H1 (cell line): ENCODE data around the gene UCN. TPM values are rescaled to one million over a fixed set of nuclear protein-coding genes. Genes with fewer than 3 reads are reported as not detected.

Experiments
- CTCF ChIA-PET: fragments of 300-600 bp; sonication (Branson Sonifier 250); formaldehyde crosslinking; loops from one replicate; lab custom pipeline; 2021; ENCODE audit not compliant: partially characterized antibody; lab: Charles Lee
- POLR2A ChIA-PET: fragments of 300-600 bp; sonication (Branson Sonifier 250); formaldehyde crosslinking; loops from one replicate; lab custom pipeline; 2021; ENCODE audit warnings: inconsistent platforms; ENCODE audit not compliant: partially characterized antibody; lab: Charles Lee
- DNase-seq, 2 experiments: peaks; one replicate each; pipeline versions ENCODE4 v3.0.0 to v3.0.0-alpha.2; 2010 to 2022; ENCODE audit warnings: low spot score in 2 of 2, low read depth in 1 of 2, mixed read lengths in 1 of 2
- FAIRE-seq: peaks from 2 replicates; lab custom pipeline; 2011; peaks lifted over from hg19 to GRCh38; lab: Jason Lieb, UNC
- H2AFZ ChIP-seq: 2 replicates; pipeline ENCODE4 v1.8.1; 2012; ENCODE audit warnings: low read length, inconsistent platforms
- H2AK5ac ChIP-seq: 2 replicates; pipeline ENCODE4 v1.6.1; 2013; ENCODE audit warnings: low read depth, low read length
- H2BK120ac ChIP-seq: replicated peaks from 2 replicates; pipeline ENCODE3; 2013; ENCODE audit warnings: low read depth, low read length, inconsistent platforms
- H2BK12ac ChIP-seq: 2 replicates; pipeline ENCODE4 v1.6.1; 2013; ENCODE audit warnings: low read depth, low read length
- H2BK15ac ChIP-seq: 2 replicates; pipeline ENCODE4 v1.6.1; 2013; ENCODE audit warnings: low read length
- H2BK20ac ChIP-seq: 2 replicates; pipeline ENCODE4 v1.6.1; 2013; ENCODE audit warnings: low read length
- H2BK5ac ChIP-seq: 2 replicates; pipeline ENCODE4 v1.6.1; 2013; ENCODE audit warnings: low read depth, low read length
- H3K14ac ChIP-seq: 2 replicates; pipeline ENCODE4 v1.6.1; 2013; ENCODE audit warnings: inconsistent platforms; ENCODE audit not compliant: insufficient read length
- H3K18ac ChIP-seq: 2 replicates; pipeline ENCODE4 v1.6.1; 2013; ENCODE audit warnings: low read length; ENCODE audit errors: extremely low read depth
- H3K23ac ChIP-seq: 2 replicates; pipeline ENCODE4 v1.6.1; 2013; ENCODE audit warnings: inconsistent platforms; ENCODE audit not compliant: insufficient read length
- H3K23me2 ChIP-seq: 2 replicates; pipeline ENCODE4 v1.6.1; 2013; ENCODE audit warnings: low read depth, low read length
- H3K27ac ChIP-seq: 2 replicates; pipeline ENCODE4 v1.6.1; 2011; ENCODE audit warnings: low read depth, low read length, inconsistent platforms
- H3K27me3 ChIP-seq, 4 experiments: replicated peaks in 1 of 4; 1 replicate in 1 of 4; 2 replicates in 3 of 4; pipeline versions ENCODE4 v1.6.1 to v1.8.1; 2011 to 2013; ENCODE audit warnings: low read length in 3 of 4, mild to moderate bottlenecking in 3 of 4, inconsistent platforms in 2 of 4, mixed read lengths in 2 of 4, moderate library complexity in 1 of 4; ENCODE audit not compliant: control insufficient read depth in 3 of 4, insufficient read depth in 3 of 4; ENCODE audit errors: extremely low read depth in 1 of 4
- H3K36me3 ChIP-seq, 4 experiments: 2 replicates each; pipeline versions ENCODE4 v1.6.1 to v1.8.1; 2011 to 2013; ENCODE audit warnings: mild to moderate bottlenecking in 4 of 4, low read length in 3 of 4, moderate library complexity in 2 of 4, control low read depth in 1 of 4, inconsistent platforms in 1 of 4; ENCODE audit not compliant: insufficient read depth in 4 of 4, control insufficient read depth in 2 of 4
- H3K4ac ChIP-seq: replicated peaks from 2 replicates; pipeline ENCODE3; 2013; ENCODE audit warnings: low read length, low read depth, mixed read lengths, inconsistent platforms; ENCODE audit not compliant: insufficient read length
- H3K4me1 ChIP-seq, 4 experiments: replicated peaks in 1 of 4; 1 replicate in 1 of 4; 2 replicates in 3 of 4; pipeline versions ENCODE4 v1.6.1 to v1.8.1; 2011 to 2013; ENCODE audit warnings: low read length in 3 of 4, inconsistent platforms in 2 of 4, mixed read lengths in 1 of 4; ENCODE audit not compliant: insufficient read depth in 4 of 4, control insufficient read depth in 3 of 4
- H3K4me2 ChIP-seq, 2 experiments: 2 replicates each; pipeline versions ENCODE4 v1.6.1 to v1.8.1; 2011 to 2013; ENCODE audit warnings: low read depth in 2 of 2, low read length in 2 of 2, control low read depth in 1 of 2, inconsistent platforms in 1 of 2, mild to moderate bottlenecking in 1 of 2; ENCODE audit not compliant: insufficient read depth in 1 of 2
- H3K4me3 ChIP-seq, 4 experiments: fragments of 200-600, 300-600 bp in 1 of 4; sonication (generic), shearing (Covaris generic), sonication (Bioruptor Twin) in 1 of 4; 2 replicates each; pipeline versions ENCODE4 v1.5.1 to v1.8.1; 2011 to 2016; ENCODE audit warnings: low read length in 4 of 4, low read depth in 3 of 4, control low read depth in 2 of 4, inconsistent platforms in 2 of 4, mild to moderate bottlenecking in 2 of 4, mixed read lengths in 1 of 4, moderate library complexity in 1 of 4; ENCODE audit not compliant: insufficient read depth in 2 of 4; ENCODE audit errors: extremely low read depth in 1 of 4
- H3K56ac ChIP-seq: replicated peaks from 2 replicates; pipeline ENCODE3; 2013; ENCODE audit warnings: low read depth, mild to moderate bottlenecking, mixed read lengths, low read length, inconsistent platforms; ENCODE audit not compliant: insufficient read length
- H3K79me1 ChIP-seq: 2 replicates; pipeline ENCODE4 v1.6.1; 2013; ENCODE audit warnings: low read depth, low read length, control low read depth
- H3K79me2 ChIP-seq, 2 experiments: 2 replicates each; pipeline versions ENCODE4 v1.6.1 to v1.8.1; 2012 to 2013; ENCODE audit warnings: low read length in 2 of 2, mild to moderate bottlenecking in 2 of 2, inconsistent platforms in 1 of 2; ENCODE audit not compliant: insufficient read depth in 2 of 2, control insufficient read depth in 1 of 2
- H3K9ac ChIP-seq, 4 experiments: replicated peaks in 1 of 4; 1 replicate in 1 of 4; 2 replicates in 3 of 4; pipeline versions ENCODE4 v1.6.1 to v1.8.1; 2011 to 2013; ENCODE audit warnings: low read depth in 3 of 4, low read length in 3 of 4, control low read depth in 2 of 4, mild to moderate bottlenecking in 2 of 4, moderate library complexity in 2 of 4, inconsistent platforms in 1 of 4; ENCODE audit errors: extremely low read depth in 1 of 4
- H3K9me3 ChIP-seq, 2 experiments: 2 replicates each; pipeline versions ENCODE4 v1.6.1 to v1.8.1; 2012 to 2013; ENCODE audit warnings: mild to moderate bottlenecking in 2 of 2, moderate library complexity in 2 of 2, control low read depth in 1 of 2, inconsistent platforms in 1 of 2, low read depth in 1 of 2, low read length in 1 of 2, mixed read lengths in 1 of 2; ENCODE audit not compliant: insufficient read depth in 2 of 2
- H4K20me1 ChIP-seq, 2 experiments: replicated peaks in 1 of 2; 2 replicates each; pipeline versions ENCODE3 to v1.8.1; 2011 to 2013; ENCODE audit warnings: inconsistent platforms in 2 of 2, low read length in 2 of 2, mild to moderate bottlenecking in 1 of 2; ENCODE audit not compliant: insufficient read depth in 2 of 2, control insufficient read depth in 1 of 2
- H4K5ac ChIP-seq: 2 replicates; pipeline ENCODE4 v1.6.1; 2013; ENCODE audit warnings: low read length, low read depth, mixed read lengths, inconsistent platforms; ENCODE audit not compliant: insufficient read length
- H4K8ac ChIP-seq: 2 replicates; pipeline ENCODE4 v1.8.0; 2013; ENCODE audit warnings: mild to moderate bottlenecking, moderate library complexity, low read length, inconsistent platforms; ENCODE audit not compliant: insufficient read depth; ENCODE audit errors: extremely low read depth
- H4K91ac ChIP-seq: replicated peaks from 2 replicates; pipeline ENCODE3; 2013; ENCODE audit warnings: low read length, mixed read lengths, inconsistent platforms; ENCODE audit not compliant: insufficient read length
- CEBPB ChIP-seq: IDR thresholded peaks from 2 replicates; pipeline ENCODE4 v1.6.1; 2012; ENCODE audit warnings: low read depth, low read length
- KDM1A ChIP-seq: fragments of 200-600, 300-600 bp; sonication (generic); IDR thresholded peaks from 2 replicates; pipeline ENCODE4 v1.7.1; 2016; ENCODE audit warnings: mild to moderate bottlenecking, low read length, borderline replicate concordance
- POLR2A ChIP-seq, 2 experiments: IDR thresholded peaks; 1 replicate in 1 of 2; 2 replicates in 1 of 2; pipeline ENCODE4 v1.6.1; 2011; ENCODE audit warnings: low read depth in 2 of 2, low read length in 2 of 2, mild to moderate bottlenecking in 2 of 2; ENCODE audit errors: control extremely low read depth in 1 of 2
- TAF7 ChIP-seq: optimal IDR thresholded peaks from 2 replicates; pipeline ENCODE3; 2011; ENCODE audit warnings: low read depth, mild to moderate bottlenecking, inconsistent platforms, low read length, moderate library complexity, borderline replicate concordance
- ZNF274 ChIP-seq: IDR thresholded peaks from 2 replicates; pipeline ENCODE4 v1.7.0; 2012; ENCODE audit warnings: low read length, borderline replicate concordance; ENCODE audit errors: extremely low read depth
- WGBS, 2 experiments: shearing (Covaris generic) in 1 of 2; methylation state at CpG; one replicate each; pipeline versions ENCODE4 v1.1.6 to v1.1.7; 2013 to 2015; ENCODE audit warnings: low lambda C conversion rate in 2 of 2, mixed read lengths in 2 of 2, inconsistent platforms in 1 of 2, low coverage in 1 of 2, missing lambda C conversion rate in 1 of 2; ENCODE audit not compliant: insufficient replicate concordance in 2 of 2, insufficient coverage in 1 of 2, insufficient read length in 1 of 2; ENCODE audit errors: extremely low coverage in 1 of 2, missing lambda C conversion rate in 1 of 2; 5-methylcytosine and 5-hydroxymethylcytosine counted together
- polyA plus RNA-seq, 7 experiments: library from polyadenylated mRNA; depleted of rRNA in 3 of 7; stranded (reverse) in 5 of 7; unstranded in 2 of 7; fragments of >200 nt in 5 of 7; fragments of 200-250 nt in 2 of 7; gene quantifications; 1 replicate in 5 of 7; 2 replicates in 1 of 7; 4 replicates in 1 of 7; pipeline versions ENCODE4 v1.2.1 to v1.2.3, GENCODE V29; 2011 to 2013; ENCODE audit warnings: missing spikeins in 2 of 7, mixed read lengths in 2 of 7
- total RNA-seq: library from RNA; stranded (reverse); fragmentation: NEBNext Ultra II Directional; extraction: Animal tissue kit (Norgen Biotek cat#: 25700); gene quantifications from 2 replicates; pipeline ENCODE4 v1.2.1, GENCODE V29; 2021

Gene UCN
- total and polyA plus RNA-seq, 2 of the 8 experiments (the other 6 are each of a cell fraction or from before 2014, with no cell fraction given), result 0.35 TPM; not detected in 1

- H3K27ac ChIP-seq, result peak overlapping the region; percentile 94
- TF ChIP-seq POLR2A (IDR thresholded peaks at IDR 0.05; ENCODE audit: control extremely low read depth in 1 of 2, low read depth in 2 of 2, low read length in 2 of 2), result no peak
- TF ChIP-seq KDM1A, result no peak
- TF ChIP-seq TAF7, result no peak
- no peak for TF ChIP-seq CEBPB
- TF ChIP-seq ZNF274, result no peak
Measured at GRCh38 chr2:27322301-27322765, 14.1 kb upstream of the UCN start.

More at GRCh38 chr2:27322301-27322765, 14.1 kb upstream of the UCN start:
- H4K5ac ChIP-seq, result peak overlapping the region; percentile 1
- no peaks in the 10 kb centered on the region for H3K79me1 ChIP-seq
- H2BK5ac ChIP-seq, result peak overlapping the region; percentile 92; the same call in 1 of the 2 replicates
- H3K4me2 ChIP-seq, result peak overlapping the region; percentile 96 to 97
- no peaks in the 10 kb centered on the region; a peak in 1 of 4 replicates for H3K79me2 ChIP-seq
- 0 out of 2 replicates have a peak overlapping the region, but pooled peaks have one; percentile 54 for H2AFZ ChIP-seq
- peak overlapping the region; percentile 55 to 93 (median 86) for H3K9ac ChIP-seq
- H3K27me3 ChIP-seq, result no peaks in the 10 kb centered on the region
- H3K56ac ChIP-seq, result peak overlapping the region; percentile 20
- no peak for DNase-seq
- no peak overlapping the region for H3K23ac ChIP-seq
- H2BK120ac ChIP-seq, result no peak overlapping the region
- ChIA-PET POLR2A (interaction anchor here (0.6 to 9.4 kb wide), 26 partner anchors 8 to 361 kb away, joined by 3 to 105 read pairs (median 8); partner anchors contain the start of genes GTF3C2, TRIM54, UCN and ZNF513), CTCF (interaction anchor here (0.7 to 10.3 kb wide), 12 partner anchors 10 to 79 kb away, joined by 3 to 128 read pairs (median 4); partner anchors contain the start of genes GTF3C2, SNX17 and UCN)
- no peaks in the 10 kb centered on the region for H3K9me3 ChIP-seq
- 18% methylated on average over 10 of the region's 10 CpGs; no CpG with 5 or more reads in 1 of the 2 experiments for WGBS, 2 experiments
- H2BK20ac ChIP-seq, result no peak overlapping the region
- H2AK5ac ChIP-seq, result no peak overlapping the region
- peak overlapping the region; percentile 25 for H4K91ac ChIP-seq
- H4K8ac ChIP-seq, result no peak overlapping the region; the same call in 1 of the 2 replicates
- H3K23me2 ChIP-seq, result peaks cover 7% of the 10 kb centered on the region
- H3K18ac ChIP-seq, result 0 out of 2 replicates have a peak overlapping the region, but pooled peaks have one; percentile 51
- no peak overlapping the region for H3K4ac ChIP-seq
- H4K20me1 ChIP-seq, result no peaks in the 10 kb centered on the region
- H2BK12ac ChIP-seq, result no peak overlapping the region
- peaks cover 0 to 10% (median 0%) of the 10 kb centered on the region in 4 experiments; a peak in 4 of 7 replicates for H3K4me1 ChIP-seq
- no peak for FAIRE-seq
- no peak overlapping the region for H2BK15ac ChIP-seq
- peaks cover 9 to 16% (median 13%) of the 10 kb centered on the region in 4 experiments; a peak in 6 of 8 replicates for H3K36me3 ChIP-seq
- H3K4me3 ChIP-seq, result peak overlapping the region; percentile 85 to 99 (median 88)
- H3K14ac ChIP-seq, result no peak overlapping the region
